Progenitor cell of endocrine pancreas (in vitro differentiated cells): ENCODE measurements around the gene COL20A1. TPM values are rescaled to one million over a fixed set of nuclear protein-coding genes. Genes with fewer than 3 reads are reported as not detected.

Experiments
- DNase-seq: peaks from one replicate; pipeline ENCODE4 v3.0.0; 2021; ENCODE audit warnings: low spot score; ENCODE audit not compliant: unreplicated experiment
- H3K27ac Mint-ChIP-seq: 2 replicates; pipeline ENCODE4 v1.8.0; 2021; ENCODE audit warnings: mild to moderate bottlenecking, moderate library complexity, mixed read lengths
- H3K27me3 Mint-ChIP-seq: 2 replicates; pipeline ENCODE4 v1.8.0; 2021; ENCODE audit warnings: mixed read lengths
- H3K36me3 Mint-ChIP-seq: 2 replicates; pipeline ENCODE4 v1.8.0; 2022; ENCODE audit warnings: mixed read lengths; ENCODE audit not compliant: insufficient read depth
- H3K4me1 Mint-ChIP-seq: 2 replicates; pipeline ENCODE4 v1.8.0; 2021; ENCODE audit warnings: low read depth, mixed read lengths
- H3K4me3 Mint-ChIP-seq: 2 replicates; pipeline ENCODE4 v1.8.0; 2021; ENCODE audit warnings: low read depth, mild to moderate bottlenecking, moderate library complexity, mixed read lengths
- H3K9me3 Mint-ChIP-seq: 2 replicates; pipeline ENCODE4 v1.8.0; 2021; ENCODE audit warnings: low read depth, mixed read lengths
- CTCF ChIP-seq: fragments of 200-600 bp; sonication (generic); IDR thresholded peaks from one replicate; pipeline ENCODE4 v1.5.0; 2021; ENCODE audit warnings: antibody characterized with exemption, mild to moderate bottlenecking; ENCODE audit not compliant: unreplicated experiment
- total RNA-seq: library from RNA; stranded (reverse); gene quantifications from 2 replicates; pipeline ENCODE4 v1.2.1, GENCODE V29; 2021

The COL20A1 gene
- total RNA-seq, 1 donor from 2014 or later = 0.24 TPM

- no peak for DNase-seq
- Mint-ChIP-seq H3K36me3 (no peaks in the 10 kb centered on the region), H3K4me3 (no peak overlapping the region), H3K27ac (no peak overlapping the region), H3K9me3 (no peaks in the 10 kb centered on the region), H3K27me3 (no peaks in the 10 kb centered on the region), H3K4me1 (no peaks in the 10 kb centered on the region)
- TF ChIP-seq CTCF = no peak
Observed at GRCh38 chr20:63312273-63312672, 19.3 kb downstream of the COL20A1 start.

GRCh38 chr20:63312690-63313348, 19.8 kb downstream of the COL20A1 start:
- Mint-ChIP-seq H3K9me3 (no peaks in the 10 kb centered on the region), H3K4me3 (no peak overlapping the region), H3K36me3 (no peaks in the 10 kb centered on the region), H3K4me1 (no peaks in the 10 kb centered on the region), H3K27ac (no peak overlapping the region), H3K27me3 (no peaks in the 10 kb centered on the region)
- TF ChIP-seq CTCF = no peak
- no peak for DNase-seq

- no peak for TF ChIP-seq CTCF
- no peak for DNase-seq
- Mint-ChIP-seq H3K27ac (no peak overlapping the region), H3K4me3 (no peak overlapping the region), H3K4me1 (no peaks in the 10 kb centered on the region), H3K27me3 (no peaks in the 10 kb centered on the region), H3K36me3 (no peaks in the 10 kb centered on the region), H3K9me3 (no peaks in the 10 kb centered on the region)
Observed at GRCh38 chr20:63313349-63314014, 20.5 kb downstream of the COL20A1 start.

- Mint-ChIP-seq H3K27ac (no peak overlapping the region), H3K36me3 (no peaks in the 10 kb centered on the region), H3K4me1 (no peaks in the 10 kb centered on the region), H3K27me3 (no peaks in the 10 kb centered on the region), H3K9me3 (no peaks in the 10 kb centered on the region), H3K4me3 (no peak overlapping the region)
- no peak for TF ChIP-seq CTCF
- no peak for DNase-seq
Observed at GRCh38 chr20:63314015-63314471, 21.1 kb downstream of the COL20A1 start.

GRCh38 chr20:63314566-63315239, 21.7 kb downstream of the COL20A1 start:
- H3K4me1 Mint-ChIP-seq = no peaks in the 10 kb centered on the region
- no peaks in the 10 kb centered on the region for H3K27me3 Mint-ChIP-seq
- H3K4me3 Mint-ChIP-seq = no peak overlapping the region
- DNase-seq = no peak
- TF ChIP-seq CTCF = no peak
- H3K36me3 Mint-ChIP-seq = no peaks in the 10 kb centered on the region
- H3K27ac Mint-ChIP-seq = no peak overlapping the region
- no peaks in the 10 kb centered on the region for H3K9me3 Mint-ChIP-seq
